Osteocyte (in vitro differentiated cells): ENCODE data around the gene GAB2. TPM values are rescaled to one million over a fixed set of nuclear protein-coding genes. Genes with fewer than 3 reads are reported as not detected.

ENCODE experiments used
- DNase-seq: peaks from one replicate; pipeline ENCODE4 v3.0.0; 2021; ENCODE audit warnings: mixed read lengths; ENCODE audit not compliant: unreplicated experiment; ENCODE audit errors: extremely low spot score
- H3K27ac Mint-ChIP-seq: one replicate; pipeline ENCODE4 v1.8.0; 2021; ENCODE audit warnings: mild to moderate bottlenecking, mixed read lengths; ENCODE audit not compliant: unreplicated experiment
- H3K27me3 Mint-ChIP-seq: one replicate; pipeline ENCODE4 v1.8.0; 2021; ENCODE audit warnings: mixed read lengths; ENCODE audit not compliant: unreplicated experiment
- H3K36me3 Mint-ChIP-seq: one replicate; pipeline ENCODE4 v1.8.0; 2021; ENCODE audit warnings: mixed read lengths; ENCODE audit not compliant: unreplicated experiment
- H3K4me1 Mint-ChIP-seq: one replicate; pipeline ENCODE4 v1.8.0; 2021; ENCODE audit warnings: mixed read lengths; ENCODE audit not compliant: unreplicated experiment
- H3K4me3 Mint-ChIP-seq: one replicate; pipeline ENCODE4 v1.8.0; 2021; ENCODE audit warnings: mild to moderate bottlenecking, moderate library complexity, mixed read lengths; ENCODE audit not compliant: unreplicated experiment
- H3K9me3 Mint-ChIP-seq: one replicate; pipeline ENCODE4 v1.8.0; 2021; ENCODE audit warnings: mixed read lengths; ENCODE audit not compliant: unreplicated experiment
- total RNA-seq: library from RNA; stranded (reverse); gene quantifications from 2 replicates; pipeline ENCODE4 v1.2.1, GENCODE V29; 2021
- TF ChIP-seq, protein P1 (sequence below): fragments of 200-600 bp; sonication (generic); IDR thresholded peaks from 2 replicates; pipeline ENCODE4 v1.5.0; 2021; ENCODE audit warnings: antibody characterized with exemption, mild to moderate bottlenecking, moderate library complexity

Gene GAB2
- total RNA-seq, 1 donor from 2014 or later, result 11.4 TPM

DNA sequence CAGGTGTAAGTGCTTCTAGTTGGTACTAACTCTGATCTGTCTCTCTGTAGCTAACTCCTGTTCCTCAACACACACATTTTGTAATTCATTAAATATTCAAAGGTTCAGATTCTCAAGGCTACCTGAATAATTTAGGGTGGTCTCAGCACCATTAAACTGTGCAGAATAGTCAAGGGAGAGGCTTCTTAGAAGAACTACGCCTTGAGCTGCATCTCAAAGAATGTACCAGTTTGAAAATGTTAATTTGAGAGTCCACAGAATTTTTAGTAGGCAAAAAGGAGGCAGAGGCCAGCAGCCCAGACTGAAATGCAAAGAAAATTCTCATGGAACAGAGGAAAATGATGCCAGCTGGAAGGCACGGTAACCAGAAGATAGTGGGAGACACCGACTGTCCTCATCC lies 72.2 kb downstream of the GAB2 start:
- Mint-ChIP-seq H3K27ac (no peak overlapping the region), H3K9me3 (no peaks in the 10 kb centered on the region), H3K27me3 (no peaks in the 10 kb centered on the region), H3K4me3 (no peak overlapping the region), H3K4me1 (peaks cover 35% of the 10 kb centered on the region), H3K36me3 (no peaks in the 10 kb centered on the region)
- DNase-seq, result no peak
- TF ChIP-seq, protein P1, sequence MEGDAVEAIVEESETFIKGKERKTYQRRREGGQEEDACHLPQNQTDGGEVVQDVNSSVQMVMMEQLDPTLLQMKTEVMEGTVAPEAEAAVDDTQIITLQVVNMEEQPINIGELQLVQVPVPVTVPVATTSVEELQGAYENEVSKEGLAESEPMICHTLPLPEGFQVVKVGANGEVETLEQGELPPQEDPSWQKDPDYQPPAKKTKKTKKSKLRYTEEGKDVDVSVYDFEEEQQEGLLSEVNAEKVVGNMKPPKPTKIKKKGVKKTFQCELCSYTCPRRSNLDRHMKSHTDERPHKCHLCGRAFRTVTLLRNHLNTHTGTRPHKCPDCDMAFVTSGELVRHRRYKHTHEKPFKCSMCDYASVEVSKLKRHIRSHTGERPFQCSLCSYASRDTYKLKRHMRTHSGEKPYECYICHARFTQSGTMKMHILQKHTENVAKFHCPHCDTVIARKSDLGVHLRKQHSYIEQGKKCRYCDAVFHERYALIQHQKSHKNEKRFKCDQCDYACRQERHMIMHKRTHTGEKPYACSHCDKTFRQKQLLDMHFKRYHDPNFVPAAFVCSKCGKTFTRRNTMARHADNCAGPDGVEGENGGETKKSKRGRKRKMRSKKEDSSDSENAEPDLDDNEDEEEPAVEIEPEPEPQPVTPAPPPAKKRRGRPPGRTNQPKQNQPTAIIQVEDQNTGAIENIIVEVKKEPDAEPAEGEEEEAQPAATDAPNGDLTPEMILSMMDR, result no peak

DNA sequence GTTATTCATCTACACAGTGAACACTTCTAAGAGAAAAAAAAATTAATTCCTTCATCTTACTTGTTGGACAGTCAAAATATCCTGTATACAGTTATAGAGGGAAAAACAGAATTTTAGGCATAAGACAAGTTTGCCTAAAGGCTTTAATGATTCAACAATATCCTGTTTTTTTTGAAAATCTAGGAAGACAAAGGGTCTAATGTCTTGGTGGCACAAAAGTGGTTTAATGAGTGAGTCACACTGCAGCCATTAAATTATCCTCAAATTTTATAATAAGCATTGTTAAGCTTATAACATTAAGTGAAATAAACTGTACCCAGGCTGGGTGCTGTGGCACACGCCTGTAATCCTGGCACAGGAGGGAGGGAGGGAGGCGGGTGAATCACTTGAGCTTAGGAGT lies 72.9 kb downstream of the GAB2 start:
- Mint-ChIP-seq H3K4me1 (peaks cover 27% of the 10 kb centered on the region), H3K27me3 (no peaks in the 10 kb centered on the region), H3K4me3 (no peak overlapping the region), H3K27ac (no peak overlapping the region), H3K36me3 (no peaks in the 10 kb centered on the region), H3K9me3 (no peaks in the 10 kb centered on the region)
- no peak for DNase-seq
- TF ChIP-seq, protein P1, result no peak

DNA sequence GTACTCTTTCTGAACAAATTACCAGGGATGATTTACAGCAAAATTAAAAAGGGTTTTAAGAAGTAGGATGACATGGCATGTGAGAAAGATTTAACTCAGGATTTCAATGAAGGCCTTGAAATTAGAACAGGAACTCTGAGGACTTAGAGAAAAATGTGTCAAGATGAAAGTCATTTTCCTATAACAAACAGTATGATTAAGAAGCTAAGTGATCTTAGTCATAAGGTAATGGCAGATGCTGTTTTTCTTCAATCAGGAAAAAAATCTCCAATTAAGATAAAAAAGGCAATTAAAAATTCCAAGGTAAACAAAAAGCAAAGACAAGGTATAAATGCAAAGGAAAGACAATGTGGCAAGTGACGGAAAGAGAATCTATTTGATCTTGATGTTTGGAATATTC lies 73.5 kb downstream of the GAB2 start:
- TF ChIP-seq, protein P1, result no peak
- Mint-ChIP-seq H3K4me3 (no peak overlapping the region), H3K27ac (no peak overlapping the region)

DNA sequence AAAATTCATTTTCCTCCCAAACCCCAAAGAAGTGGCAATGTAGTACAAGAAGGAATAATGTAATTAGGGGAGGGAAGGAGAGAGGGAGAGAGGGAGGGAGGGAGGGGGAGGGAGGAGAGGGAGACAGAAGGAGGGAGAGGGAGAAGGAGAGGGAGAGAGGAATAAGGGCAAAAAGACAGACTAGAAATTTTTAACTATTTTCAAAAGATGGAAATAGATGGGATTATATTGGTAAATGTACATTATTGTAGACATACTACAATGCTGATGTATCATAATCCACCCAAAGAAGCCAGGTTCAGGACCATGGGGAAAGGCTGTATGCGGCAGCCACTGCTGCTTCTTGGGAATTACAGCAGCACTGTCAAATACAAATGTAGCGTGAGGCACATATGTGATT lies 74.3 kb downstream of the GAB2 start:
- Mint-ChIP-seq H3K4me3 (no peak overlapping the region), H3K27me3 (no peaks in the 10 kb centered on the region), H3K9me3 (no peaks in the 10 kb centered on the region), H3K36me3 (no peaks in the 10 kb centered on the region), H3K27ac (no peak overlapping the region), H3K4me1 (peaks cover 15% of the 10 kb centered on the region)
- TF ChIP-seq, protein P1, result no peak
- DNase-seq, result no peak

More for the DNA sequence above, 73.5 kb downstream of the GAB2 start:
- Mint-ChIP-seq H3K27me3 (no peaks in the 10 kb centered on the region), H3K9me3 (no peaks in the 10 kb centered on the region), H3K36me3 (no peaks in the 10 kb centered on the region), H3K4me1 (peaks cover 21% of the 10 kb centered on the region)
- no peak for DNase-seq

DNA sequence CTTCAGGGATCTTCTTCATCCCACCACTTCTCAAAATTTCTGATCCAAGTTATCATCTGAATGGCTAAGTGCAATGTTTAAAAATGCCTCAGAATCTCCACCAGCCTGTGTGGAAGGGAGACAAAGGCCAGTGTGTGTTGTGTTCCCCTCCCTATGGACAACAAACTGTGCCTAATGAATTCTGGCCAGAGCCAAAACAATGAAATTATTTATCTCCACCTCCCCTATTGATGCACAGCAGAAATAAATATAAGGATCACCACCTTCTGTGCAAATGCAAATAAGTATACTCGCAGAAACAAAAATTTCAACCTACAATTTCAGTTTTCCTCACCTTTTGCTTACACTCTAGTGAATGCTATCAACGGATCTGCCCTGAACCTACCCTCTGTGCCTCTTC lies 75.8 kb downstream of the GAB2 start:
- Mint-ChIP-seq H3K27me3 (no peaks in the 10 kb centered on the region), H3K36me3 (no peaks in the 10 kb centered on the region), H3K27ac (no peak overlapping the region), H3K4me1 (peaks cover 14% of the 10 kb centered on the region), H3K9me3 (no peaks in the 10 kb centered on the region), H3K4me3 (no peak overlapping the region)
- TF ChIP-seq, protein P1, result no peak
- no peak for DNase-seq
